C4-2B (cell line): ENCODE measurements around the gene WNT9B.

ENCODE experiments used
- ZFX ChIP-seq: fragments of 450-650 bp; IDR thresholded peaks from 2 replicates; pipeline ENCODE4 v1.6.1; 2017
- TF ChIP-seq, protein P1 (sequence below): fragments of 450-650 bp; conservative IDR thresholded peaks from 2 replicates; pipeline ENCODE4 v1.5.1; 2017; ENCODE audit warnings: mild to moderate bottlenecking

DNA sequence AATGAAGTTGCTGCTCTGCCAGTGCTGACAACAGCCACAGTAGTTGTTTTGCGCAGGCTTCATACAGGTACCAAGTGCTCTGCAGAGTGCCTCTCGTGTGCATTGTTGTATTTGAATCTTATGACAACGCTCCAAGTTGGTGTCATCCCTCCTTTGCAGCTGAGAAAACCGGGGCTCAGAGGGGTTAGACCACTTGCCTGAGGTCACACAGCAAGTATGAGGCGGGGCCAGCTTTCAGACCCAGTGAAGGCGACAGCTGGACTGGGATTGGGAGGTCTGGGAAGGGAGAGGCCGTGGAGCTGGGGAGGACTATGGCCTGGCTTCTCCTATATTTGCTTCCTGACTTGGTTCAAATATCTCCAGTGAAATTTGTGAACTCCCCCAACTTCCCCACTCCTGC lies 33.2 kb downstream of the WNT9B start:
- TF ChIP-seq ZFX, result no peak
- TF ChIP-seq, protein P1, sequence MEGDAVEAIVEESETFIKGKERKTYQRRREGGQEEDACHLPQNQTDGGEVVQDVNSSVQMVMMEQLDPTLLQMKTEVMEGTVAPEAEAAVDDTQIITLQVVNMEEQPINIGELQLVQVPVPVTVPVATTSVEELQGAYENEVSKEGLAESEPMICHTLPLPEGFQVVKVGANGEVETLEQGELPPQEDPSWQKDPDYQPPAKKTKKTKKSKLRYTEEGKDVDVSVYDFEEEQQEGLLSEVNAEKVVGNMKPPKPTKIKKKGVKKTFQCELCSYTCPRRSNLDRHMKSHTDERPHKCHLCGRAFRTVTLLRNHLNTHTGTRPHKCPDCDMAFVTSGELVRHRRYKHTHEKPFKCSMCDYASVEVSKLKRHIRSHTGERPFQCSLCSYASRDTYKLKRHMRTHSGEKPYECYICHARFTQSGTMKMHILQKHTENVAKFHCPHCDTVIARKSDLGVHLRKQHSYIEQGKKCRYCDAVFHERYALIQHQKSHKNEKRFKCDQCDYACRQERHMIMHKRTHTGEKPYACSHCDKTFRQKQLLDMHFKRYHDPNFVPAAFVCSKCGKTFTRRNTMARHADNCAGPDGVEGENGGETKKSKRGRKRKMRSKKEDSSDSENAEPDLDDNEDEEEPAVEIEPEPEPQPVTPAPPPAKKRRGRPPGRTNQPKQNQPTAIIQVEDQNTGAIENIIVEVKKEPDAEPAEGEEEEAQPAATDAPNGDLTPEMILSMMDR, result no peak
